Endothelial cell of umbilical vein (primary cell): ENCODE results near the gene THBD. TPM values are rescaled to one million over a fixed set of nuclear protein-coding genes. Genes with fewer than 3 reads are reported as not detected.

Source experiments
- BruUV-seq: library from RNA; stranded (reverse); fragments of 400-500 nt; replicated peaks from 2 replicates; lab custom pipeline; 2021; lab: Mats Ljungman, UMichigan
- CTCF ChIA-PET: fragments of 300-600, 350-600 bp; sonication (Branson Sonifier 250); formaldehyde crosslinking; loops from one replicate; lab custom pipeline; 2021; ENCODE audit warnings: antibody characterized with exemption, inconsistent platforms; lab: Charles Lee
- POLR2A ChIA-PET: fragments of 300-600, 350-600 bp; sonication (Branson Sonifier 250); formaldehyde crosslinking; loops from one replicate; lab custom pipeline; 2021; ENCODE audit warnings: antibody characterized with exemption, inconsistent platforms; lab: Charles Lee
- DNase-seq: peaks from one replicate; pipeline ENCODE4 v3.0.0-alpha.2; 2011; ENCODE audit warnings: low read depth, low spot score
- FAIRE-seq: peaks from 2 replicates; lab custom pipeline; 2011; peaks lifted over from hg19 to GRCh38; lab: Jason Lieb, UNC
- H2AFZ ChIP-seq: 2 replicates; pipeline ENCODE4 v1.6.0; 2012; ENCODE audit warnings: low read depth, low read length, control low read depth, inconsistent platforms
- H3K27ac ChIP-seq: 2 replicates; pipeline ENCODE4 v1.5.1; 2011; ENCODE audit warnings: low read depth, mild to moderate bottlenecking, control low read depth, low read length, moderate library complexity; ENCODE audit not compliant: insufficient read depth
- H3K27me3 ChIP-seq, 2 experiments: 2 replicates each; pipeline versions ENCODE4 v1.6.0 to v1.6.1; 2011; ENCODE audit warnings: low read length in 2 of 2, mixed read lengths in 1 of 2; ENCODE audit not compliant: control insufficient read depth in 2 of 2, insufficient read depth in 2 of 2
- H3K36me3 ChIP-seq, 2 experiments: 2 replicates in 1 of 2; 3 replicates in 1 of 2; pipeline ENCODE4 v1.5.1; 2011; ENCODE audit warnings: low read length in 2 of 2, mild to moderate bottlenecking in 1 of 2, moderate library complexity in 1 of 2; ENCODE audit not compliant: control insufficient read depth in 2 of 2, insufficient read depth in 2 of 2; ENCODE audit errors: extremely low read depth in 1 of 2
- H3K4me1 ChIP-seq: 3 replicates; pipeline ENCODE4 v1.5.1; 2011; ENCODE audit warnings: mild to moderate bottlenecking, low read length; ENCODE audit not compliant: control insufficient read depth, insufficient read depth; ENCODE audit errors: extremely low read depth
- H3K4me2 ChIP-seq: 2 replicates; pipeline ENCODE4 v1.6.1; 2011; ENCODE audit warnings: low read length, control low read depth, mixed read lengths; ENCODE audit not compliant: insufficient read depth
- H3K4me3 ChIP-seq, 3 experiments: fragments of 200-600 bp in 1 of 3; sonication (generic), shearing (Covaris generic) in 1 of 3; replicated peaks in 1 of 3; 2 replicates each; pipeline ENCODE4 v1.5.1; 2011 to 2016; ENCODE audit warnings: control low read depth in 3 of 3, low read length in 3 of 3, mild to moderate bottlenecking in 2 of 3, inconsistent platforms in 1 of 3, low read depth in 1 of 3, moderate library complexity in 1 of 3; ENCODE audit not compliant: insufficient read depth in 1 of 3
- H3K79me2 ChIP-seq: 2 replicates; pipeline ENCODE4 v1.6.0; 2012; ENCODE audit warnings: low read length, inconsistent platforms; ENCODE audit not compliant: control insufficient read depth, insufficient read depth
- H3K9ac ChIP-seq: replicated peaks from 2 replicates; pipeline ENCODE3; 2011; ENCODE audit warnings: low read length, control low read depth; ENCODE audit not compliant: insufficient read depth; ENCODE audit errors: extremely low read depth
- H3K9me1 ChIP-seq: replicated peaks from 3 replicates; pipeline ENCODE4 v1.6.0; 2011; ENCODE audit warnings: mild to moderate bottlenecking, low read length; ENCODE audit not compliant: control insufficient read depth, insufficient read depth; ENCODE audit errors: extremely low read depth
- H3K9me3 ChIP-seq: replicated peaks from 2 replicates; pipeline ENCODE4 v1.5.1; 2012; ENCODE audit warnings: low read length, inconsistent platforms; ENCODE audit not compliant: control insufficient read depth, insufficient read depth
- H4K20me1 ChIP-seq: replicated peaks from 2 replicates; pipeline ENCODE3; 2011; ENCODE audit warnings: mild to moderate bottlenecking, low read length; ENCODE audit not compliant: control insufficient read depth, insufficient read depth; ENCODE audit errors: extremely low read depth
- CTCF ChIP-seq, 2 donors: IDR thresholded peaks; 1 replicate in 1 of 2; 2 replicates in 1 of 2; pipeline ENCODE4 v1.5.1; 2011; ENCODE audit warnings: low read length in 2 of 2, mild to moderate bottlenecking in 2 of 2, moderate library complexity in 2 of 2, control low read depth in 1 of 2, inconsistent platforms in 1 of 2, low read depth in 1 of 2; ENCODE audit not compliant: insufficient read depth in 1 of 2; ENCODE audit errors: extremely low read depth in 1 of 2
- EZH2 ChIP-seq: IDR thresholded peaks from 2 replicates; pipeline ENCODE4 v1.6.1; 2012; ENCODE audit warnings: borderline replicate concordance, low read depth, mild to moderate bottlenecking, moderate library complexity, low read length, inconsistent platforms; ENCODE audit not compliant: severe bottlenecking
- FOS ChIP-seq: IDR thresholded peaks from 2 replicates; pipeline ENCODE4 v1.6.1; 2011; ENCODE audit warnings: mild to moderate bottlenecking, low read length, moderate library complexity, borderline replicate concordance; ENCODE audit not compliant: insufficient read depth
- GATA2 ChIP-seq: IDR thresholded peaks from 2 replicates; pipeline ENCODE4 v1.7.0; 2011; ENCODE audit warnings: low read depth, mild to moderate bottlenecking, moderate library complexity, mixed read lengths, low read length; ENCODE audit not compliant: insufficient read length, insufficient read depth
- JUN ChIP-seq: IDR thresholded peaks from 2 replicates; pipeline ENCODE4 v1.6.1; 2011; ENCODE audit warnings: borderline replicate concordance, low read depth; ENCODE audit not compliant: insufficient read length, insufficient read depth
- MAX ChIP-seq: IDR thresholded peaks from 2 replicates; pipeline ENCODE4 v1.6.1; 2011; ENCODE audit not compliant: insufficient read depth, insufficient read length
- MYC ChIP-seq: IDR thresholded peaks from one replicate; pipeline ENCODE4 v1.6.1; 2011; ENCODE audit warnings: mild to moderate bottlenecking, low read depth, low read length
- POLR2A ChIP-seq: IDR thresholded peaks from 2 replicates; pipeline ENCODE4 v1.6.1; 2012; ENCODE audit warnings: low read depth, mild to moderate bottlenecking, control low read depth, low read length
- POLR2AphosphoS5 ChIP-seq: IDR thresholded peaks from 2 replicates; pipeline ENCODE4 v1.6.1; 2012; ENCODE audit warnings: low read depth, mild to moderate bottlenecking, control low read depth, low read length, moderate library complexity; ENCODE audit not compliant: insufficient read depth
- dilution Hi-C: fragments of 300-500 bp; cut with MboI; formaldehyde crosslinking; loops from one replicate; pipeline ENCODE4 v1.15.0; 2019; ENCODE audit warnings: low sequenced_read_pairs; ENCODE audit not compliant: extremely low pct_ligation_motif_present
- intact Hi-C: fragments of 100-400 bp; cut with micrococcal nuclease; formaldehyde crosslinking; loops from one replicate; pipeline ENCODE4 v1.10.0; 2022
- polyA plus RNA-seq, 4 experiments: library from polyadenylated mRNA; depleted of rRNA in 3 of 4; stranded (reverse) in 3 of 4; unstranded in 1 of 4; fragments of >200 nt; gene quantifications; 2 replicates each; pipeline versions ENCODE4 v1.2.1 to v1.2.3, GENCODE V29; 2011 to 2012; ENCODE audit warnings: missing spikeins in 1 of 4
- total RNA-seq: library from RNA; stranded (reverse); gene quantifications from 2 replicates; pipeline ENCODE4 v1.2.3, GENCODE V29; 2021

The THBD gene
- total and polyA plus RNA-seq, 2 donors (not counting 3 experiments of a cell fraction or from before 2014, with no cell fraction given): 17.1 to 28.0 TPM

GRCh38 chr20:23035731-23036130, 13.7 kb downstream of the THBD start:
- peaks cover 4 to 25% of the 10 kb centered on the region in 2 experiments for H3K27me3 ChIP-seq
- H2AFZ ChIP-seq: no peak overlapping the region
- DNase-seq: no peak
- dilution Hi-C loops (no loop called here), intact Hi-C loops (no loop called here)
- H3K9me1 ChIP-seq: no peaks in the 10 kb centered on the region
- H4K20me1 ChIP-seq: no peaks in the 10 kb centered on the region
- POLR2A ChIA-PET: no interaction called here
- TF ChIP-seq FOS (no peak), MYC (no peak), EZH2 (no peak), MAX (no peak), CTCF (IDR thresholded peaks at IDR 0.05; ENCODE audit: extremely low read depth in 1 of 2, insufficient read depth in 1 of 2, low read depth in 1 of 2, low read length in 2 of 2) (no peak), POLR2AphosphoS5 (no peak), JUN (no peak), GATA2 (no peak), POLR2A (no peak)
- BruUV-seq: no TSS peak
- CTCF ChIA-PET: interaction anchor here (1.4 kb wide), 1 partner anchor 344 kb away, joined by 9 read pairs; no protein-coding TSS in a partner anchor
- no peak overlapping the region for H3K27ac ChIP-seq
- H3K79me2 ChIP-seq: no peaks in the 10 kb centered on the region
- no peak overlapping the region for H3K9ac ChIP-seq
- H3K36me3 ChIP-seq: no peaks in the 10 kb centered on the region
- no peak for FAIRE-seq
- H3K9me3 ChIP-seq: no peaks in the 10 kb centered on the region
- no peaks in the 10 kb centered on the region for H3K4me1 ChIP-seq
- H3K4me2 ChIP-seq: no peak overlapping the region
- H3K4me3 ChIP-seq: no peak overlapping the region
